ENCODE results near the gene DCUN1D2.

DNA sequence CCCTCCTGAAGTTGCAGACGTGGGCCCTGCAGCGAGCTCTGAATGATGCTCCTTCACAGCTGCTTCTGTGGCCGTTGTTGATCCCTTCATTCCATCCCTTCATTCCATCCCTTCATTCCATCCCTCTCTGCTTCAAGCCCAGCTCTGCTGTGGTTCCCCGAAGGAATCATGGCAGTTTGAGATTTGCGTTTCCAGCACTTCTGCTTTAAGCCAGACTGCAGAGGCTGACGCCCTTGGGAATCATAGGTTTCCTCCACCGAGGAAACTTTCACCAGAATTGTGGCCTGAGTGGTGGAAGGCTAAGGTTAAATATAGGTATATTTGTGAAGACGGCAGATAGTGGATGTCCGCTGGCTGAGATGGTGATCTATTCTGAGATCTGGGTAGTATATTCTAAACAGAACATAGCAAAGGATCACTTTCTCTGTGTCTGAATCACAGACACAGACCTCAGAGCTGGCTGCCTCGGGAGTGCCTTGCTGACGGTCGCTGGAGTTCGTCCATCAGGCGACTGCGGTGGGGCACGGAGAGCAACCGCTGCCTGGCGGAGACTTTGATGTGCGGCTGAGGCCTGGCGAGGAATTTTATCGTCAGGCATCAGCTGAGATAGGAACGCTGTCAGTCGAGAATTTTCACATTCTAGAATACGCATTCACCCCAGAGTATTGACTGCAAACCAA, 42.8 kb upstream of the DCUN1D2 start:
- TF ChIP-seq, protein P1, sequence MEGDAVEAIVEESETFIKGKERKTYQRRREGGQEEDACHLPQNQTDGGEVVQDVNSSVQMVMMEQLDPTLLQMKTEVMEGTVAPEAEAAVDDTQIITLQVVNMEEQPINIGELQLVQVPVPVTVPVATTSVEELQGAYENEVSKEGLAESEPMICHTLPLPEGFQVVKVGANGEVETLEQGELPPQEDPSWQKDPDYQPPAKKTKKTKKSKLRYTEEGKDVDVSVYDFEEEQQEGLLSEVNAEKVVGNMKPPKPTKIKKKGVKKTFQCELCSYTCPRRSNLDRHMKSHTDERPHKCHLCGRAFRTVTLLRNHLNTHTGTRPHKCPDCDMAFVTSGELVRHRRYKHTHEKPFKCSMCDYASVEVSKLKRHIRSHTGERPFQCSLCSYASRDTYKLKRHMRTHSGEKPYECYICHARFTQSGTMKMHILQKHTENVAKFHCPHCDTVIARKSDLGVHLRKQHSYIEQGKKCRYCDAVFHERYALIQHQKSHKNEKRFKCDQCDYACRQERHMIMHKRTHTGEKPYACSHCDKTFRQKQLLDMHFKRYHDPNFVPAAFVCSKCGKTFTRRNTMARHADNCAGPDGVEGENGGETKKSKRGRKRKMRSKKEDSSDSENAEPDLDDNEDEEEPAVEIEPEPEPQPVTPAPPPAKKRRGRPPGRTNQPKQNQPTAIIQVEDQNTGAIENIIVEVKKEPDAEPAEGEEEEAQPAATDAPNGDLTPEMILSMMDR (IDR thresholded peaks at IDR 0.05), result no peak
- TF ChIP-seq EP300 (IDR thresholded peaks at IDR 0.05) (no peak), POLR2A (IDR thresholded peaks at IDR 0.05) (no peak), POLR2AphosphoS5 (IDR thresholded peaks at IDR 0.05) (no peak)

All from upper lobe of left lung (tissue), 4 donors.